ENCODE data around the gene GPR139.

- no peak for TF ChIP-seq SP1 (IDR thresholded peaks at IDR 0.05)
- TF ChIP-seq FOXK2 (IDR thresholded peaks at IDR 0.05): no peak
- no peak for TF ChIP-seq HDGF (IDR thresholded peaks at IDR 0.05; ENCODE audit: borderline replicate concordance)
- TF ChIP-seq FOXA1 (IDR thresholded peaks at IDR 0.05): no peak
- no peak for TF ChIP-seq ZNF384 (IDR thresholded peaks at IDR 0.05)
- TF ChIP-seq LEF1 (IDR thresholded peaks at IDR 0.05; ENCODE audit: borderline replicate concordance): no peak
- TF ChIP-seq BHLHE40 (IDR thresholded peaks at IDR 0.05; ENCODE audit: borderline replicate concordance): no peak
- TF ChIP-seq FOXM1 (IDR thresholded peaks at IDR 0.05; ENCODE audit: borderline replicate concordance): no peak
- TF ChIP-seq CTBP1 (IDR thresholded peaks at IDR 0.05; ENCODE audit: borderline replicate concordance): no peak
- TF ChIP-seq ELF4 (IDR thresholded peaks at IDR 0.05): no peak
Observed at GRCh38 chr16:19997264-19997663, 76.4 kb downstream of the GPR139 start.
